ENCODE results near the gene UNG. TPM values are rescaled to one million over a fixed set of nuclear protein-coding genes. Genes with fewer than 3 reads are reported as not detected.
"Not testable (repeated sequence)": the region's sequence is repeated elsewhere in the genome, so short reads cannot be mapped to it uniquely, and the experiment has no call there.

Gene UNG
- total RNA-seq (ENCODE audit: insufficient read depth, low replicate concordance) = 18.1 TPM

- peak; percentile 98 for DNase-seq (ENCODE audit: low spot score)
These were observed at the start of gene UNG for GRCh38 chr12:109097435-109098182. TSS of gene UNG (plus strand) at chr12:109097597. CDS start at chr12:109097680, 83 bp downstream.

- DNase-seq (ENCODE audit: low spot score) = not testable (repeated sequence)
These were observed 48.7 kb upstream of the UNG start for GRCh38 chr12:109048706-109049105.

GRCh38 chr12:109049794-109050193 is 47.6 kb upstream of the UNG start:
- DNase-seq (ENCODE audit: low spot score) = not testable (repeated sequence)

- DNase-seq (ENCODE audit: low spot score) = no peak
These were observed 45.3 kb upstream of the UNG start for GRCh38 chr12:109052097-109052413.

- peak; percentile 85 for DNase-seq (ENCODE audit: low spot score)
These were observed 44.7 kb upstream of the UNG start, which contains the start of gene USP30 for GRCh38 chr12:109052414-109053323. TSS of gene USP30 (plus strand) at chr12:109052576. CDS start at chr12:109052679, 103 bp downstream.

GRCh38 chr12:109053382-109054123 is 43.8 kb upstream of the UNG start:
- no peak for DNase-seq (ENCODE audit: low spot score)

- DNase-seq (ENCODE audit: low spot score) = not testable (repeated sequence)
These were observed 43.3 kb upstream of the UNG start for GRCh38 chr12:109054124-109054513.

GRCh38 chr12:109054520-109054919 is 42.9 kb upstream of the UNG start:
- DNase-seq (ENCODE audit: low spot score) = no peak

GRCh38 chr12:109056891-109057290 is 40.5 kb upstream of the UNG start:
- no peak for DNase-seq (ENCODE audit: low spot score)

GRCh38 chr12:109057376-109057775 is 40.0 kb upstream of the UNG start:
- no peak for DNase-seq (ENCODE audit: low spot score)

- no peak for DNase-seq (ENCODE audit: low spot score)
These were observed 38.6 kb upstream of the UNG start for GRCh38 chr12:109058773-109059172.

GRCh38 chr12:109064143-109064542 is 33.3 kb upstream of the UNG start:
- DNase-seq (ENCODE audit: low spot score) = no peak

GRCh38 chr12:109065154-109065852 is 32.1 kb upstream of the UNG start:
- DNase-seq (ENCODE audit: low spot score) = no peak

- no peak for DNase-seq (ENCODE audit: low spot score)
These were observed 31.6 kb upstream of the UNG start for GRCh38 chr12:109065853-109066193.

- no peak for DNase-seq (ENCODE audit: low spot score)
These were observed 27.8 kb upstream of the UNG start for GRCh38 chr12:109069307-109070271.

- no peak for DNase-seq (ENCODE audit: low spot score)
These were observed 22.5 kb upstream of the UNG start for GRCh38 chr12:109074866-109075265.

- DNase-seq (ENCODE audit: low spot score) = no peak
These were observed 14.6 kb upstream of the UNG start for GRCh38 chr12:109082751-109083150.

- DNase-seq (ENCODE audit: low spot score) = no peak
These were observed 13.0 kb upstream of the UNG start for GRCh38 chr12:109084425-109084824.

- DNase-seq (ENCODE audit: low spot score) = no peak
These were observed 11.8 kb upstream of the UNG start for GRCh38 chr12:109085590-109085989.

- no peak for DNase-seq (ENCODE audit: low spot score)
These were observed 10.1 kb upstream of the UNG start for GRCh38 chr12:109087250-109087649.
